Thoracic aorta endothelial cell (primary cell): Measurements from ENCODE around the gene TRABD2B. TPM values are rescaled to one million over a fixed set of nuclear protein-coding genes. Genes with fewer than 3 reads are reported as not detected.

Experiments
- total RNA-seq: library from RNA; depleted of rRNA; stranded (reverse); fragments of >200 nt; gene quantifications from 2 replicates; pipeline ENCODE4 v1.2.3, GENCODE V29; 2012

TRABD2B gene
- not detected in 2 replicates for total RNA-seq

GRCh38 chr1:47997289-47998200 lies at the start of gene TRABD2B:
TSS of gene TRABD2B (minus strand) at chr1:47997385.

Other genes starting within 250 kb of the TRABD2B start
- gene SLC5A9, start 225.3 kb upstream of the TRABD2B start, total RNA-seq, result not detected in 2 replicates